ENCODE results near the gene ROPN1B. TPM values are rescaled to one million over a fixed set of nuclear protein-coding genes. Genes with fewer than 3 reads are reported as not detected.

The ROPN1B gene
- total and polyA plus RNA-seq, 2 experiments from 2014 or later: not detected

DNA sequence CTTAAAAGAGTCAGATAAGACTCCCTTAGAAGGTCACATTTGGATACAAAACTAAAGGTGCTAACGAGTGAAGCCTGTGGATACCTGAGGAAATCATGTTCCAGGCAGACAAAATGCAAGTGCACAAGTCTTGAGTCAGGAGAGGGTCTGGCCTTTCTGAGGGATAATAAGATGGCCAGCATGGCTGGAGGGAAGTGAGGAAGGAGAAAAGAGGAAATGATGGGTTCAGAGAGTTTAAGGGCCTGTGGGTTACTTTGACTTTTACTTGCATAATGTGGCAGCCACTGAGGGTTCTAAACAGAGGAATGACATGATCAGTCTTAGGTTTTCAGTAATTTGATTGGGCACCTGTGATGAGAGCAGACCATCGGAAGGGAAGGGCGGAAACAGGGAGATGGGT, 3.5 kb upstream of the ROPN1B start (continued):
- TF ChIP-seq, protein P1, sequence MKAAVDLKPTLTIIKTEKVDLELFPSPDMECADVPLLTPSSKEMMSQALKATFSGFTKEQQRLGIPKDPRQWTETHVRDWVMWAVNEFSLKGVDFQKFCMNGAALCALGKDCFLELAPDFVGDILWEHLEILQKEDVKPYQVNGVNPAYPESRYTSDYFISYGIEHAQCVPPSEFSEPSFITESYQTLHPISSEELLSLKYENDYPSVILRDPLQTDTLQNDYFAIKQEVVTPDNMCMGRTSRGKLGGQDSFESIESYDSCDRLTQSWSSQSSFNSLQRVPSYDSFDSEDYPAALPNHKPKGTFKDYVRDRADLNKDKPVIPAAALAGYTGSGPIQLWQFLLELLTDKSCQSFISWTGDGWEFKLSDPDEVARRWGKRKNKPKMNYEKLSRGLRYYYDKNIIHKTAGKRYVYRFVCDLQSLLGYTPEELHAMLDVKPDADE (IDR thresholded peaks at IDR 0.05): no peak
- TF ChIP-seq STAT1 (IDR thresholded peaks at IDR 0.05; ENCODE audit: unreplicated experiment) (no peak), POLR2AphosphoS5 (IDR thresholded peaks at IDR 0.05; ENCODE audit: low read depth) (no peak)
- TF ChIP-seq, protein P2, sequence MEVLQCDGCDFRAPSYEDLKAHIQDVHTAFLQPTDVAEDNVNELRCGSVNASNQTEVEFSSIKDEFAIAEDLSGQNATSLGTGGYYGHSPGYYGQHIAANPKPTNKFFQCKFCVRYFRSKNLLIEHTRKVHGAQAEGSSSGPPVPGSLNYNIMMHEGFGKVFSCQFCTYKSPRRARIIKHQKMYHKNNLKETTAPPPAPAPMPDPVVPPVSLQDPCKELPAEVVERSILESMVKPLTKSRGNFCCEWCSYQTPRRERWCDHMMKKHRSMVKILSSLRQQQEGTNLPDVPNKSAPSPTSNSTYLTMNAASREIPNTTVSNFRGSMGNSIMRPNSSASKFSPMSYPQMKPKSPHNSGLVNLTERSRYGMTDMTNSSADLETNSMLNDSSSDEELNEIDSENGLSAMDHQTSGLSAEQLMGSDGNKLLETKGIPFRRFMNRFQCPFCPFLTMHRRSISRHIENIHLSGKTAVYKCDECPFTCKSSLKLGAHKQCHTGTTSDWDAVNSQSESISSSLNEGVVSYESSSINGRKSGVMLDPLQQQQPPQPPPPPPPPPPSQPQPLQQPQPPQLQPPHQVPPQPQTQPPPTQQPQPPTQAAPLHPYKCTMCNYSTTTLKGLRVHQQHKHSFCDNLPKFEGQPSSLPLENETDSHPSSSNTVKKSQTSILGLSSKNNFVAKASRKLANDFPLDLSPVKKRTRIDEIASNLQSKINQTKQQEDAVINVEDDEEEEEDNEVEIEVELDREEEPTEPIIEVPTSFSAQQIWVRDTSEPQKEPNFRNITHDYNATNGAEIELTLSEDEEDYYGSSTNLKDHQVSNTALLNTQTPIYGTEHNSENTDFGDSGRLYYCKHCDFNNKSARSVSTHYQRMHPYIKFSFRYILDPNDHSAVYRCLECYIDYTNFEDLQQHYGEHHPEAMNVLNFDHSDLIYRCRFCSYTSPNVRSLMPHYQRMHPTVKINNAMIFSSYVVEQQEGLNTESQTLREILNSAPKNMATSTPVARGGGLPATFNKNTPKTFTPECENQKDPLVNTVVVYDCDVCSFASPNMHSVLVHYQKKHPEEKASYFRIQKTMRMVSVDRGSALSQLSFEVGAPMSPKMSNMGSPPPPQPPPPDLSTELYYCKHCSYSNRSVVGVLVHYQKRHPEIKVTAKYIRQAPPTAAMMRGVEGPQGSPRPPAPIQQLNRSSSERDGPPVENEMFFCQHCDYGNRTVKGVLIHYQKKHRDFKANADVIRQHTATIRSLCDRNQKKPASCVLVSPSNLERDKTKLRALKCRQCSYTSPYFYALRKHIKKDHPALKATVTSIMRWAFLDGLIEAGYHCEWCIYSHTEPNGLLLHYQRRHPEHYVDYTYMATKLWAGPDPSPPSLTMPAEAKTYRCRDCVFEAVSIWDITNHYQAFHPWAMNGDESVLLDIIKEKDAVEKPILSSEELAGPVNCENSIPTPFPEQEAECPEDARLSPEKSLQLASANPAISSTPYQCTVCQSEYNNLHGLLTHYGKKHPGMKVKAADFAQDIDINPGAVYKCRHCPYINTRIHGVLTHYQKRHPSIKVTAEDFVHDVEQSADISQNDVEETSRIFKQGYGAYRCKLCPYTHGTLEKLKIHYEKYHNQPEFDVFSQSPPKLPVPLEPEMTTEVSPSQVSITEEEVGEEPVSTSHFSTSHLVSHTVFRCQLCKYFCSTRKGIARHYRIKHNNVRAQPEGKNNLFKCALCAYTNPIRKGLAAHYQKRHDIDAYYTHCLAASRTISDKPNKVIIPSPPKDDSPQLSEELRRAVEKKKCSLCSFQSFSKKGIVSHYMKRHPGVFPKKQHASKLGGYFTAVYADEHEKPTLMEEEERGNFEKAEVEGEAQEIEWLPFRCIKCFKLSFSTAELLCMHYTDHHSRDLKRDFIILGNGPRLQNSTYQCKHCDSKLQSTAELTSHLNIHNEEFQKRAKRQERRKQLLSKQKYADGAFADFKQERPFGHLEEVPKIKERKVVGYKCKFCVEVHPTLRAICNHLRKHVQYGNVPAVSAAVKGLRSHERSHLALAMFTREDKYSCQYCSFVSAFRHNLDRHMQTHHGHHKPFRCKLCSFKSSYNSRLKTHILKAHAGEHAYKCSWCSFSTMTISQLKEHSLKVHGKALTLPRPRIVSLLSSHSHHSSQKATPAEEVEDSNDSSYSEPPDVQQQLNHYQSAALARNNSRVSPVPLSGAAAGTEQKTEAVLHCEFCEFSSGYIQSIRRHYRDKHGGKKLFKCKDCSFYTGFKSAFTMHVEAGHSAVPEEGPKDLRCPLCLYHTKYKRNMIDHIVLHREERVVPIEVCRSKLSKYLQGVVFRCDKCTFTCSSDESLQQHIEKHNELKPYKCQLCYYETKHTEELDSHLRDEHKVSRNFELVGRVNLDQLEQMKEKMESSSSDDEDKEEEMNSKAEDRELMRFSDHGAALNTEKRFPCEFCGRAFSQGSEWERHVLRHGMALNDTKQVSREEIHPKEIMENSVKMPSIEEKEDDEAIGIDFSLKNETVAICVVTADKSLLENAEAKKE (CRISPR knock-in tag; IDR thresholded peaks at IDR 0.05): no peak

DNA sequence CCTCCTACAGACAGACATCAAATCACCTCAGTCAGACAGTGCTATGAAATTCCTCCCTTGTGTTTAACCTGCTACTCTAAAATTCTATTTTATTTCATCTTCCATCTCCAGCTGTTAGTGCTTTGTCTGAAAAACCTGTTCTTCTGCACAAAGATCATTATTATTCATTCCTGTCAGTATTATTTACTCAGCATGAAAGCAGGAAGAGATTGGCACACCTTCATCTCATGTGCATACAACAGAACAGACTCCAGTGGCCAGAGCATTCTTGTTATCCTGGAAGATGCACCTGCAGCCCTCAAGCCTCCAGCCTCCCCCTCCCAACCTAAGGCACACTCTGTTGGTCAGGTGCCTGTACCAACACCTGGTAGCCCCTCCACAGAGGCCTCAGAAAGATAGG, 1.8 kb upstream of the ROPN1B start:
- no peaks in the 10 kb centered on the region for H3K9me2 ChIP-seq (ENCODE audit: insufficient read depth)
- ATAC-seq: no peak
- TF ChIP-seq, protein P3, sequence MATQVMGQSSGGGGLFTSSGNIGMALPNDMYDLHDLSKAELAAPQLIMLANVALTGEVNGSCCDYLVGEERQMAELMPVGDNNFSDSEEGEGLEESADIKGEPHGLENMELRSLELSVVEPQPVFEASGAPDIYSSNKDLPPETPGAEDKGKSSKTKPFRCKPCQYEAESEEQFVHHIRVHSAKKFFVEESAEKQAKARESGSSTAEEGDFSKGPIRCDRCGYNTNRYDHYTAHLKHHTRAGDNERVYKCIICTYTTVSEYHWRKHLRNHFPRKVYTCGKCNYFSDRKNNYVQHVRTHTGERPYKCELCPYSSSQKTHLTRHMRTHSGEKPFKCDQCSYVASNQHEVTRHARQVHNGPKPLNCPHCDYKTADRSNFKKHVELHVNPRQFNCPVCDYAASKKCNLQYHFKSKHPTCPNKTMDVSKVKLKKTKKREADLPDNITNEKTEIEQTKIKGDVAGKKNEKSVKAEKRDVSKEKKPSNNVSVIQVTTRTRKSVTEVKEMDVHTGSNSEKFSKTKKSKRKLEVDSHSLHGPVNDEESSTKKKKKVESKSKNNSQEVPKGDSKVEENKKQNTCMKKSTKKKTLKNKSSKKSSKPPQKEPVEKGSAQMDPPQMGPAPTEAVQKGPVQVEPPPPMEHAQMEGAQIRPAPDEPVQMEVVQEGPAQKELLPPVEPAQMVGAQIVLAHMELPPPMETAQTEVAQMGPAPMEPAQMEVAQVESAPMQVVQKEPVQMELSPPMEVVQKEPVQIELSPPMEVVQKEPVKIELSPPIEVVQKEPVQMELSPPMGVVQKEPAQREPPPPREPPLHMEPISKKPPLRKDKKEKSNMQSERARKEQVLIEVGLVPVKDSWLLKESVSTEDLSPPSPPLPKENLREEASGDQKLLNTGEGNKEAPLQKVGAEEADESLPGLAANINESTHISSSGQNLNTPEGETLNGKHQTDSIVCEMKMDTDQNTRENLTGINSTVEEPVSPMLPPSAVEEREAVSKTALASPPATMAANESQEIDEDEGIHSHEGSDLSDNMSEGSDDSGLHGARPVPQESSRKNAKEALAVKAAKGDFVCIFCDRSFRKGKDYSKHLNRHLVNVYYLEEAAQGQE (IDR thresholded peaks at IDR 0.05; ENCODE audit: unreplicated experiment): no peak
- TF ChIP-seq, protein P1 (IDR thresholded peaks at IDR 0.05): no peak
- TF ChIP-seq EZH2 (IDR thresholded peaks at IDR 0.05; ENCODE audit: low read depth, unreplicated experiment) (no peak), JUNB (IDR thresholded peaks at IDR 0.05; ENCODE audit: unreplicated experiment) (no peak), NANOG (IDR thresholded peaks at IDR 0.05; ENCODE audit: borderline replicate concordance) (no peak), POLR2AphosphoS5 (IDR thresholded peaks at IDR 0.05; ENCODE audit: low read depth) (no peak), ZNF114 (CRISPR knock-in tag; IDR thresholded peaks at IDR 0.05) (no peak), CREB1 (CRISPR knock-in tag; IDR thresholded peaks at IDR 0.05; ENCODE audit: low read depth) (no peak)
- TF ChIP-seq, protein P4, sequence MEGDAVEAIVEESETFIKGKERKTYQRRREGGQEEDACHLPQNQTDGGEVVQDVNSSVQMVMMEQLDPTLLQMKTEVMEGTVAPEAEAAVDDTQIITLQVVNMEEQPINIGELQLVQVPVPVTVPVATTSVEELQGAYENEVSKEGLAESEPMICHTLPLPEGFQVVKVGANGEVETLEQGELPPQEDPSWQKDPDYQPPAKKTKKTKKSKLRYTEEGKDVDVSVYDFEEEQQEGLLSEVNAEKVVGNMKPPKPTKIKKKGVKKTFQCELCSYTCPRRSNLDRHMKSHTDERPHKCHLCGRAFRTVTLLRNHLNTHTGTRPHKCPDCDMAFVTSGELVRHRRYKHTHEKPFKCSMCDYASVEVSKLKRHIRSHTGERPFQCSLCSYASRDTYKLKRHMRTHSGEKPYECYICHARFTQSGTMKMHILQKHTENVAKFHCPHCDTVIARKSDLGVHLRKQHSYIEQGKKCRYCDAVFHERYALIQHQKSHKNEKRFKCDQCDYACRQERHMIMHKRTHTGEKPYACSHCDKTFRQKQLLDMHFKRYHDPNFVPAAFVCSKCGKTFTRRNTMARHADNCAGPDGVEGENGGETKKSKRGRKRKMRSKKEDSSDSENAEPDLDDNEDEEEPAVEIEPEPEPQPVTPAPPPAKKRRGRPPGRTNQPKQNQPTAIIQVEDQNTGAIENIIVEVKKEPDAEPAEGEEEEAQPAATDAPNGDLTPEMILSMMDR (conservative IDR thresholded peaks at IDR 0.05; ENCODE audit: low read depth in 2 of 2): no peak
- Mint-ChIP-seq H3K4me1 (peaks cover 8% of the 10 kb centered on the region), H3K27me3 (ENCODE audit: insufficient read depth, low read depth, poor library complexity) (peaks cover 18% of the 10 kb centered on the region), H3K27ac (no peak overlapping the region), H3K36me3 (ENCODE audit: low read depth) (no peaks in the 10 kb centered on the region), H3K4me3 (no peak overlapping the region), H3K9me3 (no peaks in the 10 kb centered on the region)
- H3K27me3 ChIP-seq (ENCODE audit: insufficient read depth): peaks cover 60% of the 10 kb centered on the region
- H3F3A ChIP-seq (replicated peaks; ENCODE audit: low read depth): no peaks in the 10 kb centered on the region
- H3K4me2 ChIP-seq: no peak overlapping the region
- peaks cover 12% of the 10 kb centered on the region for H3K4me1 ChIP-seq (ENCODE audit: insufficient read depth)
- H3K36me3 ChIP-seq (ENCODE audit: insufficient read depth): no peaks in the 10 kb centered on the region
- no peak overlapping the region for H3K4me3 ChIP-seq
- DNase-seq (ENCODE audit: low spot score): no peak
- no peaks in the 10 kb centered on the region for H3K79me2 ChIP-seq (replicated peaks; ENCODE audit: insufficient read depth)
- H2AFZ ChIP-seq: no peak overlapping the region
- no peak overlapping the region for H3K27ac ChIP-seq (ENCODE audit: low read depth)
- H4K20me1 ChIP-seq (replicated peaks; ENCODE audit: insufficient read depth): no peaks in the 10 kb centered on the region; the same call in 1 of the 2 replicates

Measured in GM23338 (cell line).